ENCODE data around the gene FGD5.

- TF ChIP-seq EZH2 (IDR thresholded peaks at IDR 0.05; ENCODE audit: borderline replicate concordance, low read depth, low read length, severe bottlenecking), result no peak
- no peak for TF ChIP-seq CTCF (IDR thresholded peaks at IDR 0.05; ENCODE audit: borderline replicate concordance, extremely low read depth, low read length, poor library complexity, severe bottlenecking)
Measured at GRCh38 chr3:14797731-14798130, 21.0 kb upstream of the FGD5 start.

All from DND-41 (cell line).